ENCODE results near the gene FCN3.
"Not testable (repeated sequence)": the region's sequence is repeated elsewhere in the genome, so short reads cannot be mapped to it uniquely, and the experiment has no call there.

FCN3 gene

DNA sequence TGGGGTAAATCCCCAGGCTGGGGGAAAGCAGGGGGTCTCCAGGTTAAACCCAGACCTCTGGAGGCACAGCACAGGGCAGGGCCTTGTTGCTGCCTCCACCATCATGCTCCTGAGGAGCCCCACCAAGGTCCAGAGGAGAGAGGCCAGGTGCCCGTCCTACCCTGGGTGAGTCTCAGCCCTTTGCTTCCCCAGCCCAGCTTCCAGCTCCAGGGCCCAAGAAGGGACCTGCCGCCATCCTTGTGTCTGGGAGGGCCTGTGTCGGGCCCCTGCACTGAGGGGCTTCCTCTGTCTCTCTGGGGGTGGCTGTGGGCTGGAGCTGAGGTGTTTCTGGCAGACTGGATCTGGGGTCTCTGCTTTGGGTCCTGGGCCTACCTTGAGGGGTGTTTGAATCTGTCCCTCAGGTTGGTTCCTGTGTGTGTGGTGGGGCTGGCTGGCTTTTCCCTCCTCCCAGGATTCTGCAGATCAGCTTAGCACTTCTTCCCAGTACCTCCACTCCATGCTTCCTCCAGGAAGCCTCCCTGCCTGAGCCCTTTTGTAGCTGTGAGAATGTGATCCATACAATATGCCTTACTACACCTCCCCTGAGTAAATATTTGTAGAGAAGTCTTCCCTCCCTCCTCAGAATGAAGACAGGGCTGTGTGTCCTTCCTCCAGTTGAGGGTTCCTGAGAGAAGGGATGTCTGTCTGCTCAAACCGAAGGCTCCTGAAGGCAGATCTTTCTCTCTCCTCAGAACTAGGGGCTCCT is 24.0 kb upstream of the FCN3 start:
- DNase-seq = no peak

DNA sequence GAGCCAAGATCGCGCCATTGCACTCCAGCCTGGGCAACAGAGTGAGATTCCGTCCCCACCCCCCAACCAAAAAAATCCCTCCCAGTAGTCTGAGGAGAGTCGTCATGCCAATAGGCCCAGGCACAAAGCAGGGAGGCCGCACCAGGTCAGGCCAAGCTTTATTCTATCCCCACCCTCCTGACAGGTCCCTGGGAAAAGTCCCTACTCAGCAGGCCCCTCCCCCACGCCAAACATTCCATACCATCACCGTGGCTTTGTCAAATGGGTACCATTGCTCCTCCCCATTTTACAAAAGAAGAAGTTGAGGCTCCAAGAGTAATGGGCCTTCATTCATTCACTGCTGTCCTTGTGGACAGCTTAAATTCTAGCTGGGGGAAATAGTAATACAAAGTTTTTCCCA is 23.1 kb upstream of the FCN3 start:
- DNase-seq = no peak

DNA sequence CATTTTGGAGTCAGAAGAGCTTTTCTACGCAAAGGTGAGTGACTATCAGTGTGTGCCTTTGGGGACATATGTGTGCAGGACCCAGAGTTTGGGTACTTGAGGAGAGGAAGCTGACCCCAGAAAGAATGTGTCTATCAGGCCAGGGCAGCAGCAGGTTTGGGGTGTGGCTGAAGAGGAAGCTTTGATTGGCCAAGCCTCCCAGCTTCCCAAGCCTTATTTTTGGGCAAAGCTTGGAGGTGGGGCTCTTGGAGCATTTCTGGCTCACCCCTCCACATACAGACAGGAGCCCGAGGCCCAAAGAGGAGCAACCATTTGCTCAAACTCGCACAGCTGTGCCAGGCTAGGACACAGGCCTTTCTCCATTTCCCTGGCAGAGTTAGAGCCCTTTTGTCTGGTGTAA is 22.5 kb upstream of the FCN3 start:
- DNase-seq = no peak

DNA sequence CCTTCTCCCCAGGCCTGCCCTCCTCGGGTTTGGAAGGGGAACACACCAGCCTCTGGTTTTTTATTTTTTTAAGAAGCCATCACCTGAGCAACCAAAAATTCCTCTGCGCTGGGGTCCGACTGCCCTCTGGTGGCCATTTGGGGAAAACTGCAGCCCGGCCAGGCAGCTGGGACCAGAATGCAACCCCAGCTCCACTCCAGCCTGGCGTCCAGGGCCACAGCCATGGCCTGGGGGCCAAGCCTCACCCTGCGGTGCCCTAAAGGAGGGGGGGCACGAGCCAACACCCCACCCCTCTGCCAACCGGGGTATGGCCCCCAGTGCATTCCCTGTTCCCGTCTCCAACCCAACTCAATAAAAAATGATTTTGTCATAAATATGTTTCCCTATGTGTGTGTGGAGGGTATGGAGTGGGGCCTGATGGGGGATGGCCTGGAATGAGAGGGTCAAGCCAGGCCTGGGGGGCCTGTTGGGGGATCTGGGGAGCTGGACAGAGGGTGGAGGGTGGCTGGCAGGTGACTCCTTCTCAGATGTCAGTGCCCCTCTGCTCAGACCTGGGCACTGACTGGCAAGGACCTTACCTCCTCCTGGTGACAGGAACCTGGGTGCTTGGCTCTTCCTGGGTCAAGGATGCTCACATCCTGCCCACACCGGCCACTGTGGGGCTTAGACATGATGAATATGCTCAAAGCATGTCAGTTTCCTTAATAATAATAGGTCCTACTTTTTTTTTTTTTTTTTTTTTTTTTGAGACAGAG is 21.0 kb upstream of the FCN3 start:
- DNase-seq = peak; percentile 87 to 89

DNA sequence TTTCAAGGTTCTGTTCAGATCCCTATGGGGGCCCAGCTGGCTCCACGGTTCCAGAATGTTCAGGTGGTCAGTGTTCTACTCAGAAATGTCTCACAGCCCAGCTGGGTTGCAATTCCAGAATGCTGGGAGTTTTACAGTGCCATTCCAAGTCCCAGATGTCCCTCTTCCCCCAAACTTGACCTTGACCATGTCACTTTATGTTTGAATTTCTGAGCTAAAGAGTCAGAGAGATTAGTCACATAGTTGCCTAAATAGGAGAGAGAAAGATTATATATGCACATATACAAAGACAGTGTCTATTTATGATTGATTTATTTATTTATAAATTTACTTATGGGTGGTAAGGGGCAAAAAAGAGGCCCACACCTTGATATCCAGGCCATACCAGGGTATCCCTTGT is 20.3 kb upstream of the FCN3 start:
- no peak for DNase-seq

DNA sequence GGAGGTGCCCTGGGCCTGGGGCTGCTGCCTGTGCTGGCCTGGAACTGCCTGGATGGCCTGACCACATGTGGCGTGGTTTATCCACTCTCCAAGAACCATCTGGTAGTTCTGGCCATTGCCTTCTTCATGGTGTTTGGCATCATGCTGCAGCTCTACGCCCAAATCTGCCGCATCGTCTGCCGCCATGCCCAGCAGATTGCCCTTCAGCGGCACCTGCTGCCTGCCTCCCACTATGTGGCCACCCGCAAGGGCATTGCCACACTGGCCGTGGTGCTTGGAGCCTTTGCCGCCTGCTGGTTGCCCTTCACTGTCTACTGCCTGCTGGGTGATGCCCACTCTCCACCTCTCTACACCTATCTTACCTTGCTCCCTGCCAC is 19.6 kb upstream of the FCN3 start:
- DNase-seq = no peak

DNA sequence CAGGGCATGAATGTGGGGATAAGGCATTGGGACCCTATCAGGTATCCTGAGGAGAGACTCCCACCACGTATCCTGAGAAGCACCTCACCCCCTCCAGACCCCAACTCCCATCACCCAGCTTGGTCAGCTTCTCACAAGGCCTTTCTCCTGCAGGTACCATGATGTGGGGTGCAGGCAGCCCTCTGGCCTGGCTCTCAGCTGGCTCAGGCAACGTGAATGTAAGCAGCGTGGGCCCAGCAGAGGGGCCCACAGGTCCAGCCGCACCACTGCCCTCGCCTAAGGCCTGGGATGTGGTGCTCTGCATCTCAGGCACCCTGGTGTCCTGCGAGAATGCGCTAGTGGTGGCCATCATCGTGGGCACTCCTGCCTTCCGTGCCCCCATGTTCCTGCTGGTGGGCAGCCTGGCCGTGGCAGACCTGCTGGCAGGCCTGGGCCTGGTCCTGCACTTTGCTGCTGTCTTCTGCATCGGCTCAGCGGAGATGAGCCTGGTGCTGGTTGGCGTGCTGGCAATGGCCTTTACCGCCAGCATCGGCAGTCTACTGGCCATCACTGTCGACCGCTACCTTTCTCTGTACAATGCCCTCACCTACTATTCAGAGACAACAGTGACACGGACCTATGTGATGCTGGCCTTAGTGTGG is 19.1 kb upstream of the FCN3 start:
- no peak for DNase-seq

DNA sequence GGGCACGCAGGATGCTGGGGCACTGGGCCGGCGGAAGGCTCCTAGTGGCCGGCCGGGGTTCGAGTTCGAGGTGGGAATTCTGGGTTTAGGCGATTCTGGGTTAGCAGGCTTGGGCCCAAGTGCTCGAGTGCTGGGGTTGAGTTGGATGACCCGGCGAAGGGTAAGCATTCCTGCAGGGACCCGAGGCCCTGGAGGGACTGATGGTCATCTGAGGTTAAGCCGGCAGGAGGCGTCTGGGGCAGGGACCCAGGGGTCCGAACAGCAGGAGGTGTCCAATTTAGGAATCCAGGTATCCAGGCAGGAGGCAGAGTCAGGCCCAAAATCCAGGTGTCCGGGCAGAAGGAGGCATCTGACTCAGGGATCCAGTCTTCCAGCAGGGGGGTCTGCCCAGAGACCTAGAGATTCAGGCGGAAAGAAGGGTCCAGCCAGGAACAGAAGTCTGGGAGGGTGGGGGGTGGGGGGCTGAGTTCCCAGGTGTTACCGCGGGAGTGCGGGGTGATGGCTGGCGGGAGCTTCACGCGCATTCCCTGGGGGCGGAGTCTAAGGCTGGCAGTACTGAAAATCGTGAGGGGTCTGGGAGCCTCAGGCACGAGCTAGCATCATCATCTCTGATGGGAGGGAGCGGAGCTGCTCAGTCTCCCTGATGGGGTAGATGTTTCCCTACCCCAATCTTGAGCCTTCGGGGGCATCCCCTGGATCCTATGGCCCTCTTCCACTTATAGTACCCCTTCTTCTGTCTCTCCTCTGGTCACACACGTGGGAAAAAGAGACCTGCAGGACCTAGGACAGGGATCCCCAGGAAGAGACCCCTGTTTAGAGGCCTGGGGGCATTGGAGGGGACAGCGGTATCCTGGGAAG is 18.4 kb upstream of the FCN3 start:
- DNase-seq = no peak

DNA sequence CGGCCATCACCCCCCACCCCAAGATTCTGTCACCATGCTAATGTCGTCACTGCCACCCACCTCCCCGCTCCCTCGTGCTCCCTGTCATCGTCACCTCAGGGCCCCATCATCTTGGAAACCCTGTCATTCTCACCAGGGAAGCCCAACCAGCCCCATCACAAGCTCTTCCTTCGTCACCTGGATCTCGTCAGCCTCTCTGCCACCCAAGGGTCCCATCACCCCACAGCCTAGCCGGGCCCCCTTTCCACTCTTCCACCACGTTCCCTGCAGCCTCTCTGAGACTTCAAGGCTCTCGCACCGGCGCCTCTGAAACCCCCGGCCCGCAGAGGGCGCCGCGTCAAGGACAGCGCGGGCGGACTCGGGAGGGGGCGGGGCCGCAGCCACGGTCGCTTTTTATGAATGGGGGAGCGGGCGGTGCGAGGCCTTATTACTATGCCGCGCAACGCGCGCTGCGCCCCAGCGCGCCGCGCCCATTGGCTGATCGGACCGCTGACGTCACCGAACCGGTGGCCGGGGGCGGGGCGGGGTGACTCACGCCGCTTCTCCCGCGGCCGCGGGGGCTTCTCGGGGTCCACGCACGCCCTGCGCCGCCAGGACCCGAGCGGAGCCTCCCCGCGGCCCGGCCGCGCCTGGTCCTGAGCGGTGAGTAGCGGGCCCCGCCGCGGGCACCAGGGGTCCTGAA is 17.6 kb upstream of the FCN3 start, which contains the start of gene GPR3:
TSS of gene GPR3 (plus strand) at position 527 of the 682 bp plus-strand sequence. CDS start 1,177 bp downstream, outside the sequence.
- DNase-seq = peak; percentile 93 to 94

DNA sequence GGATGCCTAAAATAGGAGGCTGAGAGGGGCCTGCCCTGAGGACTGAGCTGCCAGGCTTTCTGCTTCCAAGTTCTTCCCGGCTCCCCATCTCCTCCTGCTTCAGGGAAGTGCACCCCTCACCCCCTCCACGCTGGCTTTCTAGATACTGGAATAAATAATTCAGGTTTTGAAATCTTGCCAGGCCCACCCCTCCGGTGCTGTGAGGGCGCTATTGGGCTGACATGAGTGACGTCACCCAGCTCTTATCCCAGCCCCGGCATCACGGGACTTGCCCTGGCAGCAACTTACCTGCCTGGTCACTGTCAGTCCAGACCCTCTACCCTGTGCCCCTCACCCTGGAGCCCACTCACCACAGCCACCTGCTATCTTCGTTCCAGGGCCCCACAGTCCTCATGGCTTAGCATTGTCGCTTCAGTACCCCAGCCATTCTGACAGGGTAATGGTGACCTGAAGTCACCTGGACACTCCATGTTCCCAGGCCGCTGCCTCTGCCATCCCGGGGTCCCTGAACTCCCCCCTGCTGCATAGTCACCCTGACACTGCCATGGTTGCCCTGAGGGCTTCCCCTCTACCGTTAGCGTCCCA is 17.0 kb upstream of the FCN3 start:
- DNase-seq = peak; percentile 36

DNA sequence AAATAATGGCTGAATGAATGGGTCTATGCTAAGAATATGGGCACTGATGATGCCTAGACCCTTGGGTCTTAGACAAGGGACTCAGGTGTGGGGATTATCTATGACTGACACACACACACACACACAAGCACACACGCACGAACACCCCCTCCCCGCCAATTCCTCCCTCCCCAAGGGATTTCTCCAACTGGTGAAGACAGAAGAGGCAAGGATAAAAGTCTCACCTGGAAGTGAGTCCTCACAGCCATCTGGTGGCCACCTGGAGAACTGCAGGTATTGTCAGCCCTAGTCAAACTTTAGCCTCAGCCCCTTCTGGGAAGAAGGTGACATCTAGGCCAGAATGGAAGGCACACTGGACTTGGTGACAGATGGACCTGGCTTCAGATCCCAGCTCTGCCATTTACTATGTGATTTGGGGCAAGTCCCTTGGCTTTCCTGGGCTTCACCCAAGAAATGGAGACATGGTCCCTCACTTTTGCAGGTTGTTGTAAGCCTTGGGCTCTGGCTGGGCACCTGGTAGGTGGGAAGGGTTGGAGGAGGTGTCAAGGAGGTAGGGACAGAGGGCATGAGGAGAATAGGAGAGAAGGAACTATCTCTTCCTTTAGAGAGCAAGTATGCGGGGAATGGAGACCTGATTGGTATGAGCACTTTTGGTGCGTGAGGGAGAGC is 13.8 kb upstream of the FCN3 start:
- peak; percentile 73 to 81 for DNase-seq

DNA sequence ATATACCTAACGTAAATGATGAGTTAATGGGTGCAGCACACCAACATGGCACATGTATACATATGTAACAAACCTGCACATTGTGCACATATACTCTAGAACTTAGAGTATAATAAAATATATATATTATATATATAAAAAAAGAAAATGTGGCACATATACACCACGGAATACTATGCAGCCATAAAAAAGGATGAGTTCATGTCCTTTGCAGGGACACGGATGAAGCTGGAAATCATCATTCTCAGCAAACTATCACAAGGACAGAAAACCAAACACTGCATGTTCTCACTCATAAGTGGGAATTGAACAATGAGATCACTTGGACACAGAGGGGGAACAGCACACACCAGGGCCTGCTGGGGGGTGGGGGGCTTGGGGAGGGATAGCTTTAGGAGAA is 10.2 kb upstream of the FCN3 start:
- not testable (repeated sequence) for DNase-seq

DNA sequence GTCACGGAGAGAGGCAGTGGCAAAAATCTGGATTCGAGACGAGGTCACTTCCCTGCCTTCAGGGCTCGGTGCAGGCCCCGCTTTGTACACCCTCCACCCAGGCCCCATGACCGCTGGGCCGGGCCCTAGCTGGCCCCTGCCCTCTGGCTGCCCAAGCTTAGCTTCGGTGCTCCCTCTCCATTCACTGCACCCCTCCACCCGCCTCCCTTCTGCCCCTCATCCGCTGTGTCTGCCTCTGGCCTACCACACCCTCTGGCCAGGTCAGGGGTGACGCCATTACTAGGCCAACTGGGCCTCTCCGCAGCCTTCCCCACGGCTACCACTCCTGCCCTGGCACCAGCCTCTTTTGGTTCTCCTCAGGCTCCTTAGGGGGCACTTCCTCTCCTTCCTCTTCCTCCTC is 9.0 kb upstream of the FCN3 start:
- no peak for DNase-seq

DNA sequence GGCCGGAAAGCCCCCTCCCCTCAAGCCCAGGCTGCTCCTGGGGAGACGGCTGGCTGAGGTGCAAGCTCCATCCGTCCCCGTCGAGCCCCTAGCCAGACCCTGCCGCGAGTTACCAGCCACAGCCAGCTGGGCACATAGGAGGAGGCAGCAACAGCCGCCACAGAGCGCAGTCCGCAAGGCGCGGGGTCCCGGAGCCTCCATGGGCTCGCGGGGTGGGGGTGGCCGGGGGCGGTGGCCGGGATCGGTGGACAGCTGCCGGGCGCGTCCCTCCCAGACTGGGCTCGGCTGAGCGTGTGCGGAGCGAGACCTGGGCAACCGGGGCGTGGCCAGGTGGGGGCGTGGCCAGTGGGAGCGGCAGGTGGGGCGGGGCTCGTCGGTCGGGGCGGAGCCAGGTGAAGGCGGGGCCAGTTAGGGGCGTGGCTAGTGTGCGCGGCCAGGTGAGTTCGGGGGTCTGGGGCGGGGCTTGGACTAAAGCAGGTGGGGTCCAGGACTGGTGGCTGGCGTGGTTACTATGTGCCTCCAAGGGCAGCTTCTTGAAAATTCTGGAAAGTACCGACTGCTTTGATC is 8.5 kb upstream of the FCN3 start, which contains the start of gene CD164L2:
TSS of gene CD164L2 (minus strand) at position 295 of the 567 bp plus-strand sequence. CDS start at position 201, 94 bp downstream.
- DNase-seq = peak; percentile 32 to 42

DNA sequence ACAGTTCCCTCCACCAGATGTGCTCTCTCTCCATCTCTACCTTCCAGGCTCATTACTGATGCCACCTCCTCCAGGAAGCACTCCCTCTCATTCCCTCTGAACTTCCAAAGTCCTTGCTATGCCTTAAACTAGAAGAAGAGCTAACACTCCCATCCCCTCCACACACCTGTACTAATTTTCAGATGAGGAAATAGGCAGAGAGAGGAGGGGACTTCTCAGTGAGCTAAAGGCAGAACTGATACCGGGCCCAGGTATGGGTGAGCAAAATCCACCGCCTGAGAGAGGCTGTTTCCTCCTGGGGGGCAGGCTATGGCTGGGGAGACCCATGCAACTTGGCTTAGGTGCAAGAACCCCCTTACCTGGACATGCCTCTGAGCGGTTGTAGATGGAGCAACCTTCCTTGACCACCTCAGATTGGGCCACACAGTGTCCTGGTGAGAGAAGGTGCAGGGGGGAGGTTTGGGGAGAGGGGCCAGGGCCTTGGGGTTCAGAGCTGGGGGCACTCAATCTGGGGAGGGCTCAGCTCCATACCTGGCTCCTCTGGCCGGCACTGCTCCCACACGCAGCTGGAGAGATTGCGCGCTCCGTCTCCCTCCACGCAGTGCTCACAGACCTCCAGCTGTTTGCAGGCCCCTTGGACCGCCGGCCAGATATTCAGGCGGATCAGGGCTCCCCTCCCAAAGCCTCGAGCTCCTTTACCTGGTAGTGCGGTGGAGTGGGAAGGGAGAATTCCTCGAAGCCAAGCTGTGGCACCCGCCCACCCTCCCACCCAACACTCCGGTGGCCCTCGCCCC is 7.5 kb upstream of the FCN3 start:
- no peak for DNase-seq

DNA sequence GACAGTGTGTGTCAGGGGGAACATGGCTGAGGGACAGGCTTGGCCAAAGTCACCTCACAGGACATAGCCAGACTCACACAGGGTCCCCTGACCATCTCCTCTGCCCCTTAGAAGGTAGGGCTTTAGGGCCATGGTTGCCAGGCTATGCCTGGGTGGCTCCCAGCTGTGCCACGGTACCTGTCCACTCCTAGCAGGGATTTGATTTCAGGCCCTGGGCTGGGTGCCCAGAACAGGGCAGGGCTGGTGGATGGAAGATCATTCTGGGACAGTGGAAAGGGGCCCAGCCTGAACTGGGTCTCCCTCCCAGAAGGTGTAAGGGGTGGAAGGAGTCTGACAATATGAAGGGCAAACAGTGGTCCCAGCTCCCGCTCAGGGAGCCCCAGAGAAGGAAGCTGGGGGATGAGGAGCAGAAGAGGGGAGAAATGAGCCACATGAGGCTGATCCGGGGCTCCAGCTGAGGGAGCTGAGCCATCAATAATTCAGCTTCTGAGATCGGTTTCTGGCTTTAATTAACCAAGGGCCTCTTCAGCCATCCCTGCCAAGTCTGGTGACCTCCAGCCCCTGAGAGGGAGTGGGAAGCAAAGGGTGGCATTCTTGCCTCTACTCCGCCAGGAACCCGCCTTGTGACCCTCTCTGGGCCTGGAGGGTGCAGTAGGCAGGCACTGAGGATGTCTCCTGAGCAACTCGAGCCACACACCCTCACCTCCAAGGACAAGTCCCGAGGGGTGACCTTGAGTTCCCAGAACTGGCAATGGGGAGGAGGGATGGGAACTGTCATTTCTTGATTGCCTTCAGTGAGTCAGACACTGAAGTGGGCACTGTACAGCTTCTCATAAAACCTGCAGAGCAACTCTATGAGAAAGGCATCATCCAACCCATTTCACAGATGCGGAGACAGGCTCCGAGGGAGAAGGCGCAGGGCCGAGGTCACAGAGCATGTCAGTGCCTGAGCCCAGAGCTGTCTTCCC is 6.4 kb upstream of the FCN3 start:
- DNase-seq = no peak

DNA sequence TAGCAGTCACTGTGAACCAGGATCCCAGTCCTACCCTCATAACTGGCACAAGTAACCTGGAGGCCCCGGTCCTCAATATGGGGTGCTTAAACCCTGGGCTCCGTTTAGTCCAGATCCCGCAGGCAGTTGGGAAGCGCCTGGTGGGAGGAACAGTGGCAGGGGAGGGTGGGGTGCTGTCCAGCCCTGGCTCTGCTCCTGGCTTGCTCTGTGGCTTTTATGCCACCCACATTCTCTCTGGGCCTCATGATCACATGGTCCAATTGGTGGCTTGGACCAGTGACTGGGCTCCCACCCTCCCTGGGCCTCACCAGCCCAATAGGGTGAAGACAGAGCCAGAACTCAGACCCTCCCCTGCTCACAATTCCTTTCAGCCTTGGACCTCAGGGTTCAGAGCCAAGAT is 5.6 kb upstream of the FCN3 start:
- no peak for DNase-seq

DNA sequence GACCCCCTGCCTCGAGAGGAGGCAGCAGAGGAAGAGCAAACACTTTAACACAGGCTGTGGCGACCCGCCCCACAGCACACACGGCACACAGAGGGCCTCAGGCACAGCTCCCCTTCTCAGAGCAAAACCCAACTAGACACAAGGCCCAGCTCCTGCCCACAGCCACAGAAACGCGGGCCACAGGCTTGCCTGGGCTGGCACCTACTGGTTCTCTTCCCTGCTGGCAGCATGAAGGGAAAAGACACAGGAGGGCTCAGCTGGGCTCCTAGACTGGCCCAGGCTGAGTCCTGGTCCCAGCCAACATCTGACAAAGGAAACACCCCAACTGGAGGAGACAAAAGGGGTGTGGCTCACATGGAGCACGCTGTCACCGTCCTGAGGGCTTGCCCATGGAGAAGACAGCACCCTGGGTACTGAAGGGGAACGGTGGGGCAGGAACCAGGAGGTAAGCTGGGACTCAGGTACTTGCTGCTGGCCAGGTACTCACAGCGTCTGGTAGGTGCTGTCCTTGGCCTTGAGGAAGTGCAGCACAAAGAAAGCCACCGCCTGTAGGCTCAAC is 5.0 kb upstream of the FCN3 start:
- no peak for DNase-seq

Measured in CD4-positive, alpha-beta T cell treated with Interleukin-4 for 1 hour (primary cell).